ENCODE results near the gene TTC34.

Gene TTC34

DNA sequence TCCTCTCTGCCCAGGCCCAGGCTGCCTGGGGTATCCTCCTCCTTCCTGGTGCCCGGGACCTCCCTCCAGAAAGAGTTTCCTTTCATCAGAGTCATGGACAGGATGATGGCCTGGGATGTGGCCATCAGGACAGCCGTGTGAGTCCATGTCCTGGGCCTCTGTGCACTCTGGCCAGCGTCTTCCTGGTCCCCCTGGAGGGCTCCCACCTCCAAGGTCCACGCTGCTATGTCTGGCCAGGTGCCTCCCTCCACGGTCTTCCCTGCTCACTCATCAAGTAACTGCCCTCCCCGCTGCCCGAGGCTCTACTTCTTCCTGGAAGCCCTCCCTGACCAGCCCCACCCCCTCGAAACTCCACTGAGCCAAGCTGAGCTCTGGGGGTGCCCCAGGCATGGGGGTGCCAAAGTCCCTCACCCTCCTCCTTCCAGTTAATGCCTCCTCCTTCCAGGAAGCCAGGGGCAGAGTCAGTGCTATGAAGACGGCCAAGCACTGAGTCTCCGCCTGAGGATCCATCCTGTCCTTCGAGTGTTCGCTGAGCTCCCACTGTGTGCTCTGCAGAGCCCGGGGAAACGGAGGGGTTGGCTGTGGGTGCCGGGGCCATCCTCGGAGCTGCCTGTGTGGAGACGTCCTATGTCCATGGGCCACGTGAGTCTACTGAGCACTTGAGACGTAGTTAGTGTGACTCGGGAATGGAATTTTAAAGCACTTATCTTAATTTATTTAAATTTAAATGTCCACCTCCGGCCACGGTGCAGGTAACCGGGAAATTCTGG lies 28.5 kb upstream of the TTC34 start:
- no peak for DNase-seq (ENCODE audit: low read depth in 2 of 2, low spot score in 1 of 2)

DNA sequence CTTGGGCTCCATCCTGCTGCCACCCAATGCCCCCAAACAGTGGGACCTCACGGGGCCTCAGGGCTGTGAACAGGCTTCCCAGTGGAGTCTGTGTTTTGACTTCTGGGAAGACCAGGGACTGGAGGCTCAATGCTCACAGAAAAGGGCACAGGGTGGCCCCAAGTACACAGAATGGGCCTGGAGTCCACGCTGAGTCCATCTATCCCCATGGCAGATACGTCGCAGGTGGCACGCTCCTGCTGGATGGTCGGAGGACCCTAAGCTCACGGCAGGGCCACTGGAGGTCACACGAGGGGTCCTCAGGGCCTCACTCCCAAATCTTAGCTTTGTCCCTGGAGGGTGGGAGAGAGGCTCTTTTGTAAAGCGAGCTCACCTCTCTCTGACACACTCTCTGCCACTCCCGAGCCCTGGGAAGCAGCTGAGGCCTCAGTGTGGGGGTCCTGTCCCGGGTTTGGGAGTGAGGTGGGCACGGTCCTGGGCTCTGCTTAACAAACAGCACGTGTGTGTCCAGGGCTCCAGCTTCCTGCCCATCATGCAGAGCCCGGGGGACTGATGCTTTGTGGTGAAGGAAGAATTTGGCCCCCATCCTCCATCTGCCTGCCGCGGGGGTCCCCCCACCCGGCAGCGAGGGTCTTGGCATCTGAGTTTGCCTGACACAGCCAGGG lies 27.2 kb upstream of the TTC34 start:
- no peak for DNase-seq (ENCODE audit: low read depth in 2 of 2, low spot score in 1 of 2)

DNA sequence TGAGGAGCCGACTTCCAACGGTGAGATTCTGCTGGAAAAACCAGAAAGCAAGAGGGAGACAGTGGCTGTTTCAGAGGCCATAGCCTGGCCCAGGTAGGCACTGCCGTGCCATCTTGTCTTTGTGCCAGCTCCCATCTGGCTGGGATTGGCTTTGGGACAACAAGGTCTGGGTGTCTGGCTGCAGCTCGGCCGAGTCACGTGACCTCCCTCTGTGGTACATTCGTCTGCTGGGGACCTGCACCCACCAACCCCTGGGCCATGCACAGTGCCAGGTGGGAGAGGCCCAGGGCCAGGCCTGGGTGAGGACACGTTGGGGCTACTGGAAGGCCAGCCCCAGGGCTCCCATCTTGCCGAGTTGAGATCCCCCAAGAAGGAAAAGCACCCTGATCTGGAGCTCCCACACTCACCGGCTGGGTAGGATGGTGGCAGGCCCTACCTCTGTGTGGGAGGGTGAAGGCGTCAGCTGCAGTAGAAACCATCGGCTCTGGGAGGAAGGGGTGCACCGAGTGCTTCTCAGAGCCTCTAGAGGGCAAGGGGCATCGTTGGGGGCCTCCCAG lies 25.3 kb upstream of the TTC34 start:
- DNase-seq (ENCODE audit: low read depth in 2 of 2, low spot score in 1 of 2) = no peak

DNA sequence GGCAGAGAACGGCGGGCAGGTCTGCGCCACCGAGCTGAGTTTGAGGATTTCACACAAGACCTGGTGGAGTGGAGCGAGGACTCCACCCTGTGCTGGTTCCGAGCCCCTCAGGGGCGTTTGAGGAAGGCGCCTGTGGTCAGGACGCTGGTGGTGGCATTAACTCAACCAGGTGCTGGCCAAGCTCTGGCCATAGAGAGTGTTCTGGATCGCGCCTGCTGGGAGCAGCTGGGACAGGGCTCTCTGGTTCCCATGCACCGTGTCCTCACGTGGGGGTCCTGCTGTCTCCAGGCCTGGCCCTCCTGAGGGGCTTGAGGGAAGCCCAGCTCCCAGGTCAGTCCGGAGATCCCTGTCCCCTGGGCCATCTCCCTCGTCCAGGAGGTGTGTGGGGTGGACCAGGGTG lies 24.8 kb upstream of the TTC34 start:
- DNase-seq (ENCODE audit: low read depth in 2 of 2, low spot score in 1 of 2) = no peak

DNA sequence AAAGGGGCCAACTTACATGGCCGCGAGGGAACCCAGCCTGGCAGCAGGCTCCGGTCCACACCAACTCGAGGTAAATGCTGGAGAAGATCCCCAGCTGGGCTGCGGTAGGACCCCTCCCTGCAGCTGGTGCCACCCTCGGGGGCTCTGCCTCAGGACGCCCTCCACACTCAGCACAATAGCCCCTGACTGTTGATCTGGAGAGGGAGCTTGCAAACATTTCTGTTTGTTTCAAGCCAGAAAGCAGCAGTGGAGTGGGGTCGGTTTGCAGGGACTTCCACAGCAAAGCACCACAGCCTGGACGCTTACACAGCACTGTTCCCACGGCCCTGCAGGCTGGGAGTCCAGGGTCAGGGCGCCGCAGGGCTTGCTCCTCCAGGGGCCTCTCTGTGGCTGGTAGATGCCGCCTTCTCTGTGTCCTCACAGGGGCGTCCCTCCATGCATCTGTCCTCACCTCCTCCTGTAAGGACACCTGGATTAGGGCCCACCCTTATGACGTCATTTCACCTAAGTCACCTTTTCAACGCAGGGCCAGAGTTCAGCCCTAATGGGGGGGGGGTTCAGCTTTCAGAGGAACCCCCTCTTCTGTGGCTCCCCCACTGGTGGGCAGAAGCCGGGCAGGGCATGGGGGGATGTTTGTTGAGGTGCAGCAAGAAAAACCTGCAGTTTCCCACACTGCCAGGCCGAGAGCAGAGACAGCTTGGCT lies 24.1 kb upstream of the TTC34 start:
- no peak for DNase-seq (ENCODE audit: low read depth in 2 of 2, low spot score in 1 of 2)

DNA sequence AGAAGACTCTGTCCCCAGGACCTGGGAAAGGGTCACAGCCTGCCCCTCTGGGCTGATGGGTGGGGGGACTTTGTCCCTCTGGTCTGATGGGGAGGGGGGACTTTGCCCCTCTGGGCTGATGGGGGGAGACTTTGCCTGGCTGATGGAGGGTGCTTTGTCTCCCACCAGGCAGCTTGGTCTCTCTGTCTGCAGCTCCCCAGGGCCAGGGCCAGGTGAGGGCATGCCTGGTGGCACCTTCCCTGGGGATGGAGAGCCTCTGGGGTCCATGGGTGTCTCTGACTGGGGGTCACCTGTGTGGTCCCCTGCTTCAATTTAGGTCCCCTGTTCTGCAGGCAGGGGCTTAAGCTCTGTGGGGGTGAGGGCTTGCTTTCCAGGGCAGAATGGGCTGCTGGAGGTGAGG lies 23.5 kb upstream of the TTC34 start:
- DNase-seq (ENCODE audit: low read depth in 2 of 2, low spot score in 1 of 2) = no peak

DNA sequence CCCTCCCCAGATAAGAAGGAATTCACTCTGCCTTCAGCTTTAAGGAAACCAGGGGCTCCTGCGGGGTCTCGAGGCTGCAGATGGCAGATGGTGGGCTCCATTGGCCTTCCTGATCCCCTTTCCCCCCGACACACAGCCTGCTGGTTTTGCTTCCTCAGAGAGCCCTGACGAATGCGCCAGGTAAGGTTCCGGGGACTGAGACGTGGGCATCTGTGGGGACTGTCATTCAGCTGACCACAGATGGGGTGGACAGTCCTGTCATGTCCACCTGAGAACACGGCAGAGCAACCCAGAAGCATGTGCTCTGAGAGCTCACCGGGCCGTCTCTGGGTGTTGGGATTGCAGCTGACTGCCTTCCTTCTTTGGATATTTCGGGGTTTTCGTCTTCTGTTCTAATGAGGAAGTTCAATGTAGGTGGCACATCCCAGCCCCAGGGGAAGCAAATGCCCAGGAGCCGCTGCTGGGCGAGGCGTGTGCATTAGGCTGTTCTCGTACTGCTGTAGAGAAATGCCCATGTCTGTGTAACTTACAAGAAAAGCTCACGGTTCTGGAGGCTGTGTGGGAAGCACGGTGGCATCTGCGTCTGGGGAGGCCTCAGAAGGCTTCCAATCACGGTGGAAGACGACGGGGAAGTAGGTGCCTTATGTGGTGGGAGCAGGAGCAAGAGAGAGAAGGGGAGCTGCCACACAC lies 22.6 kb upstream of the TTC34 start:
- DNase-seq (ENCODE audit: low read depth in 2 of 2, low spot score in 1 of 2) = no peak

DNA sequence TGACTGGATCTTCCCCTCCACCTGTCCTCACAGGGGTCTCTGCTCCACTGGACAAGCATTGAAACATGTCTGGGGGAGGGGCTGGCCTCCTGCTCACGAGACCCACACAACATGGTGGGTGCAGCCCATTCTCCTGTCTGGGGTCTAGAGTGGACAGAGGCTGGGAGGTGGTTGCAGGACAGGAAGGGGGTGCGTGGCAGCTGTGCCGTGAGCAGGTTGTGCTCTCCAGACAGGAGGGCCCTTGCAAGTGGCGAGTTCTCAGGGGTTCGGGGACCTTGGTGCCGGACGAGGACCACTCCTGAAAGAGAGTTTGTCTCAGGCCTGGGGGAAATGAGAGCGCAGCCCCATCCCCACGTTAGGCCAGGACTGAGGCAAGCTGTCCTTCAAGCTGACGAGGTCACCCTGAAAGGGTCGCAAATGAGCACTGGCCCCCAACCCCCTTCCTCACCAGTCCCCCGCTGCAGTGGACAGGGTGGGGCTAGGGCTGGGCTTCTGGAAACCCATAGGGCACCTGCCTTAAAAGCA lies 21.2 kb upstream of the TTC34 start:
- DNase-seq (ENCODE audit: low read depth in 2 of 2, low spot score in 1 of 2) = no peak

DNA sequence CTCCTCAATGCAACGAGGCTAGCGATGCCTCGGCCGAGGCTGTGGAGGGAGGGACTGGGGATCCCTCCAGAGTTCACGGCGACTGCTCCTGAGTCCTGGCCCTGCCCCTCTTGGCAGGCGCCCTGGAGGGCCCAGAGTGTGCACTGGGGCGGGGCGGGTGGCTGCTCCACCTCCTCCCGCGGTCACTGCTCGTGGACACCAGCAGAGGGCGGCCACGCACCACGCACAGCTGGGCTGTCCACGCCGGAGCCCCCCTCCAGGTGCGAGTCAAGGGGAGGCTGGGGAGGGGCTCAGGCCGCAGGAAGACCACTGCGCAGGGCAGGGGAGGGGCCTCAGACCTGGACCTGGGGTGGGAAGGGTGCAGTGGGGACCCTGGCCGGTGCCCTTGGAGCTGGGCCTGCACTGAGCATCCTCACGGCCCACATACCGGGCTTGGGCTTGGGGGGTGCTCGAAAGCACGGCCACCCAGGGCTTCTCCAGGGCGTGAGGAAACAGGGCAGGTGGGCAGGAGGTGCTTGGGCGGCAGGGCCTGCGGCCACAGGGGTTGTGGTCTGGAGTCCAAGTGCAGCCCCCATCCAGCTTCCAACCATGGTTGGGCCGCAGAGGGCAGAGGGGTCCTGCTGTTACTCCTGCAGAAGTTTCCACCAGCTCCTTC lies 20.6 kb upstream of the TTC34 start:
- peak in 1 of 2 donors; percentile 9 for DNase-seq (ENCODE audit: low read depth in 2 of 2, low spot score in 1 of 2)

DNA sequence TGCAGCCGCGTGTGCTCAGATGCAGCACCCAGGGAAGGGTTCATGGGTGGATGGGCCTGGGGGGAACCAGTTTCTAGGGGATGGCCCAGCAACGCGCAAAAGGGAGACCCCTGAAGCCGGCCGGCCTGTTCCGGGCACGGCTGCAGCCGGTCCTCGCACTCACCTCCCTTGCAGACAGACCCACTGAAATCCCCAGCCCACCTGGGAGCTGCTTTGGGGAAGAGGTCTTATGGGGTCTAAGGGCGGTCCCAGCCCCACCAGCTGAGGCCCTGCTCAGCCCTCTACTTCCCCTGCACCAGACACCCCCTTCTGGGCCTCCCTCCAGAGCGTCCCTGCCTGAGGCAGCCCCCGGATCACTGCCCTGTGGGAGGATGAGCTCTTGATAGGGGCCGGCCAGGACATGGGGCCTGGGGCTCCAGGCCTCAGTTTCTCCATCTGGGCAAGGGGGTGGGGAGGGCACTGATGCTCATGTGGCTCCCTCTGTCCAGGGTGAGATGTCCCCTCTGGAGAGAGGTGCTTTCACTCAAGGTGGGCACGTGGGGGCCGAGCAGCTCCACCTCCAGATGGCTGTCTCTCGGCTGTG lies 20.0 kb upstream of the TTC34 start:
- no peak for DNase-seq (ENCODE audit: low read depth in 2 of 2, low spot score in 1 of 2)

DNA sequence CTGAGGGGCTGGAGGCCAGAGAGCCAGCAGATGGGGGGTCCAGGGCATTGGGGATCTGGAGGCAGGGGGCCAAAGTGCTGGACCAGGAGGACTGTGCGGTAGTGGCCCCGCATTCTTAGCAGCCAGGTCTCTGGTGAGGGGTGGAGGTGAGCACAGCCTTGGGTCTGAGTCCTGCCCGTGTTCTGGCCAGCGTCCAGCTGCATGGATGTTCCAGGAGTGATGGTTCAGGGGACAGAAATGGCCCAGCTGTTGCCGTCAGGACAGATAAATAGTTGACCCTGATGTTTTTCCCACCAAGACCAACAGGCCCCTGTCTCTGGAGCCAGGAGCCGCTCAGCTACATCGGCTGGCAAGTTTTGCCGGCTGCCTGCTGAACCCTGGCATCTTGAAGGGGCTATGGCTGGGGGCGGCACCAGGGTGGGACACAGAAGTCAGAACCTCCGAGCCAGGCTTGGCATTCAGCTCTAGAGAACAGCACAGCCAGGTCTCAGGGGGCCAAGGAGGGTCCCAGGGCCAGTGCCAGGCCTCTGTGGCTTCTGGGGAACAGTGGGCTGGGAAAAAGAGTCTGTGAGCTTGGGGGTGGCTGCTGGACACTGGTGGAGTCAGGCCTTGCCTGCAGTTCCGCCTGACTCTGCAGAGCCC lies 19.4 kb upstream of the TTC34 start:
- no peak for DNase-seq (ENCODE audit: low read depth in 2 of 2, low spot score in 1 of 2)

DNA sequence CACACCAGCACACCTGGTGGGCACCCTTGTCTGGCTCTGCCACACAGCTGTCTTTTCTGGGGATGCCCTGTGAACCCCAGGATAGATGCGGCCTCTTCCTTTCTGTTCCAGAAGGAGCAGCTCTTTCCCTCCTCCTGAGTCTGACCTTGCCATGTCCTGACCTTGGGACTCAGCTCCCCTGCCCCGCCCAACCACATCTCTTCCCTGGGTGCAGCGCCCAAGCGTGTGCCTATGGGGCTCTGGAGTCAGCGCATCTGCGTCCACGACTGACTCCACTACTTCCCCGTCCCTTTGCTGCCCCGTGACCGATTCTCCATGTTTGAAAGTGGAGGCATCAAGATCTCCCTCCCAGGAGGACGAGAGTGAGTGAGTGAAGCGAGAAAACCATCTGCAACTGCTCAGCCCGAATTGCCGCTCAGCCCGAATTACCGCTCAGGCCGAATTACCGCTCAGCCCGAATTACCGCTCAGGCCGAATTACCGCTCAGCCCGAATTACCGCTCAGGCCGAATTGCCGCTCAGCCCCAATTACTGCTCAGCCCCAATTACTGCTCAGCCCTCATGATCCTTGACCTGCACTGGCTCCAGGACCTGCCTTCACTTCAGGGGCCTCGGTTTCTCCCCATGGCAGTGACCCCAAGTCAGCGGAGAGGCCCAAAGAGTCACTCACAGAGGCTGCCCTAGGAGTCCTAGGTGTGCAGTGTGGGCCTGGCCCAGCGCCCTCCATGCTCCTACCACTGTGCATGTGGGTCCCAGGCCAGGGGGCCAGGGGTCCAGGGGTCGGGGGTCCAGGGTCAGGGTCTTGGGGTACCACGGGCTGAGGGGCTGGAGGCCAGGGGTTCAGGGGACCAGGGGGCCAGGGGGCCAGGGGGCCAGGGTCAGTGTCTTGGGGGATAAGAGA lies 18.6 kb upstream of the TTC34 start:
- no peak for DNase-seq (ENCODE audit: low read depth in 2 of 2, low spot score in 1 of 2)

DNA sequence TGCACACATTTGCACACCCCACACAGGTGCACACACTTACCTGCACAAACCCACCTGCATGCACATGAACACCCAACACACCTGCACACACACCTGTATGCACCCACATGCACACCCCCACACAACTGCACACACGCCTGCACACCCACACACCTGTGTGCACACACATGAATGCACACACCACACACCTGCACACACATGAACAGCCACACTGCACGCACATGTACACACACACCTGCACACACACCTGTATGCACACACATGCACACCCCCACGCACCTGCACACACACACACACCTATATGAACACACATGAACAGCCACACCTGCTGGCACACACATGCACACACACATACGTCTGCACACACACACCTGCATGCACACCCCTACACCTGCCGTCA lies 17.9 kb upstream of the TTC34 start:
- no peak for DNase-seq (ENCODE audit: low read depth in 2 of 2, low spot score in 1 of 2)

DNA sequence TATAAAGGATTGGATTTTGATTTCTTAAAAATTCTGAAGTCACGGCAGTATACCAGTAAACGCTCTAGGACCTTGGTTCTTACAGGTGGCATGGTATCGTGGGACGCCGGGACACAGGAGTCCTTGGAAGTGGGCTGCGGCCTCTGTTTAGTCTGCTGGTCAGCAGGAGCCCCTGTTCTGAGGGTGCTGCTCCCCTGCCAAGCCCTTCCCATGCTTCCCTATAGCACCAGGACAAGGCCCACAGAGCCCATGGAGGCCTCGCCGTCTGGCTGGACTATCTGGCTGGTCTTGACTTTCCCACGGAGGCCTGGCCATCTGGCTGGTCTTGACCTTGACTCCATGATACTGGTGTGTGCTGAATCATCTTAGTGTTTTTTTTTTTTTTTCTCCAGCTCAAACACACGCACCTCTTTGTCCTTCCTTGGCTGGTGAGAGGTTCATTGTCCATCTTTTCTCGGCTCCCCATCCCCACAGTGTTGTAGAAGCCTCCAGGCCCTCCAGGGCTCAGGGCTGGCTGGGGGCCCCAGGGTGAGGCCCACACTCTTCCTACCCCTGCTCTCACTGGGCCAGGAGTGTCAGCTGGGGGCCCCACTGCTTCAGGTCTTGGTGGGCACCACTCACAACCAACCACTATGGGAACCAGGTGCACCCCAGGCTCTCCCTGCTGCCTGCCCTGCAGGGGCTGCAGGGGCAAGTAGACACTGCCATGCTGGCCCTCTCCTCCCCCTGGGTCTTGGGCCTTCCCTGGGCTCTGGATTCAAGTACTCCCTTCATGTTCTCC lies 16.5 kb upstream of the TTC34 start:
- no peak for DNase-seq (ENCODE audit: low read depth in 2 of 2, low spot score in 1 of 2)

DNA sequence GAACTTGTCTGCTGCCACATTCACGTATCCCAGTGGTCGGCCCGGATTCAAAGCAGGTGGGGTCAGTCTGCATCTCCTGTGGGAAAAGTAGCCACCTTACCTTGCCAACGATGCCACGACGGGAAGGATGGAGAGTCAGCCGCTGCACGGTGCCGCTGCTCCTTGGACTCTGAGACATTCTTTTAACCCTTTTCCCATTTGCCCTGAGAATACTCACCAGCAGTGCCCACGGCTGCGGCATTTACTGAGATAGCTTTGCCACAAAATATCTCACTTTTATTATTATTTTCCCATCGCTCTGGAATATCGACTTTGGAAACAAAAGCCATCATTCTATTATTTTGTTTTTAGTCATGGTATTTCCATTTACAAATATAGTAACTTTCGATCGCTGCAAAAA lies 15.3 kb upstream of the TTC34 start:
- DNase-seq (ENCODE audit: low read depth in 2 of 2, low spot score in 1 of 2) = no peak

DNA sequence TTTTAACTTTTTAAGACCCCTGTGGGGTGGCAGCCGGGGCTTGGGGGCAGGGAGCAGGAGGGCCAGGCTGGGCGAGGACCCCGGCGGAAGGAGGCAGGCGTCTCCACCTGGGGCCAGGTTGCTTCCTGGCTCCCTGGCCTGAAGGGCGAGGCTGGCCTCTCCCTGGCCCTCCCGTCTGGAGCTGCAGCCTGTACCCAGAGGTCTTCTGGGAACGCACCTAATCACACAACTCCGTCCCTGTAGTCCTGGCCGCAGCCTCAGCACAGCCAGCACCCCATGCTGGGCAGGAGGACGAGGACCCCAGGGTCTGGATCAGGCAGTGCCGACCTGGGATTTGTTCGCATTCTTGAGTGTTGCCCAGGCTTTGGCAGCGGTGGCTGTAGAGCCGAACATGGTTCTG lies 14.1 kb upstream of the TTC34 start:
- no peak for DNase-seq (ENCODE audit: low read depth in 2 of 2, low spot score in 1 of 2)

DNA sequence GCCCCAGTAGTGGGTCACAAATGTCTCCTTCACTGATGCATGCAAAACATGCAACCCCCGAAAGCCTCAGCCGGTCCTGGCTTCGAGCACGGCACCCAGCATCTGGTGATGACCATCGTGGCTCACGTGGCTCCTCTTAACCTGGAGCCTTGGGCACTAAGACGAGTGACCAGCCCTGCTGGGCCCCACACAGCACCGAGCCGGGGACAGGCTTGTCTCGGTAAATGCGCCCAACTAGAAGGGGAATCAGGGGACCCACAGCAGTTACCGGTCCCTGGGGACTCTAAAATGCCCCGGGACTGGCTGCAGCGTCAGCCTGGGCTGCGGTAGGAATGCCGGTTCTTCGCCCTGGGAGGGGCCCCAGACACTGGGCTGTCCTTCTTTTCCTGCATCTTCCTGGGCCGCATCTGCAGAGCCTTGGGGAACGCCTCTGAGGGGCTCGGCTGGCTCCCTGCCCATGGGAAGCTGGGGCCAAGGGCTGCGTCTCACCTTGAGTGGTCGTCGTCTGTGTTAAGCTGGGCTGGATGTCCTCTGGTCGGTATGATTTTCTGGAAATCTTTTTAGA lies 13.1 kb upstream of the TTC34 start:
- no peak for DNase-seq (ENCODE audit: low read depth in 2 of 2, low spot score in 1 of 2)

Measured in stimulated activated CD8-positive, alpha-beta memory T cell treated with anti-CD3 and anti-CD28 coated beads, Interleukin-4, amount 100 ng/mL, for 1 hour (primary cell).